DLD1 (cell line): ENCODE measurements around the gene SMC3.
"Not testable (repeated sequence)": the region's sequence is repeated elsewhere in the genome, so short reads cannot be mapped to it uniquely, and the experiment has no call there.

ENCODE experiments used
- in situ Hi-C: cut with HindIII; loops from 2 replicates; pipeline ENCODE4 v1.10.0; 2017; ENCODE audit warnings: low sequenced_read_pairs

Gene SMC3

GRCh38 chr10:110572862-110573261 is 5.4 kb downstream of the SMC3 start:
- in situ Hi-C loops = no loop called here

GRCh38 chr10:110574420-110574819 is 6.9 kb downstream of the SMC3 start:
- in situ Hi-C loops = no loop called here

DNA sequence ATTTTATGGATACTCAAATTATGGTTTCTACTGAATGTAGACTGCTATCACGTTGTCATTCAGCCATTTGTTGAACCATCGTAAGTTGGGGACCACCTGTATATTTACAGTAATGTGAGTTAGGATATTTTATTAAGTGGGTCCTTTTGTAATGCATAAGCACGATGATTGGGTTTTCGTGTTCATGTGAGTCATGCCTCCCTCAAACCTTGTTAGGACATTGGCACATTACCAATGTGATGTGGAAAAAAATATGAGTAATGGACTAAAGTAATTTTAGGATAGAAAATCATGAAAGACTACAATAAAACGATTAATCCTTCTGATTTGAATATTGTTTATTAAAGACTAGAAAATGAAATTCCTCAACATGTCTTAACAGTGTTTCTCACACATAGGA is 8.7 kb downstream of the SMC3 start:
- in situ Hi-C loops = no loop called here

GRCh38 chr10:110577056-110577455 is 9.6 kb downstream of the SMC3 start:
- in situ Hi-C loops = no loop called here

GRCh38 chr10:110584006-110584405 is 16.5 kb downstream of the SMC3 start:
- in situ Hi-C loops = no loop called here

DNA sequence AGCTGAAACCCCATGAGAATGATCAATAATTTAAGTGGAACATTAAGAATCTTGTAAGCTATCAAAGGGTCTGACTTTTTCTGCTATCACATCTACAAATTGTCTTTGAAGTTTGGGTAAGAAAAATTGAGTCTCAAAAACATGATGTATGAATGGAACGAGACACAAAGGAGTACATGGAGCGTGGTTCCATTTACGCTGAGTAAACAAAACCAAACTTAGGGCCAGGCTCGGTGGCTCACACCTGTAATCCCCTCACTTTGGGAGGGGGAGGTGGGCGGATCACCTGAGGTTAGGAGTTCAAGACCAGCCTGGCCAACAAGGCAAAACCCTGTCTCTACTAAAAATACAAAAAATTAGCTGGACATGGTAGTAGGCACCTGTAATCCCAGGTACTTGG is 24.3 kb downstream of the SMC3 start:
- in situ Hi-C loops = no loop called here

DNA sequence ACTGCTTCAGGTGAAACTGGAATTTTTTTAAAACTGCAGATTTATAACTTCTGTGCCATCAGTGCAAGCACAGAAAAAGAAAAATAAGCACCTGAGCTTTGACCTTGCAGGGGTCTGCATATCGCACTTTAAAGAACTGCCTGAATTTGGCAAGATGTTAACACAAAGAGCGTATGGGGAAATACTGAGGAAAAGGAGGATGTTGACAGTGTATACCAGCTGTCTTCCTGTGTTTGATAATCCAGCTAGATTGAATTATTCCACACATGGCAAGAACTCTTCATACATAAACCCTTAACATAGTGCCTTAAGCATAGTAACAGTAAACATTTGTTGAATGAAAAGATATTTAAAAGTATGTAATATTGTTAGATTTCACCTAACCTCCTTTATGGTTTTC is 30.0 kb downstream of the SMC3 start:
- in situ Hi-C loops = no loop called here

- in situ Hi-C loops = no loop called here
Measured at GRCh38 chr10:110600487-110601101, 33.1 kb downstream of the SMC3 start.

GRCh38 chr10:110601581-110601980 is 34.1 kb downstream of the SMC3 start:
- in situ Hi-C loops = no loop called here

DNA sequence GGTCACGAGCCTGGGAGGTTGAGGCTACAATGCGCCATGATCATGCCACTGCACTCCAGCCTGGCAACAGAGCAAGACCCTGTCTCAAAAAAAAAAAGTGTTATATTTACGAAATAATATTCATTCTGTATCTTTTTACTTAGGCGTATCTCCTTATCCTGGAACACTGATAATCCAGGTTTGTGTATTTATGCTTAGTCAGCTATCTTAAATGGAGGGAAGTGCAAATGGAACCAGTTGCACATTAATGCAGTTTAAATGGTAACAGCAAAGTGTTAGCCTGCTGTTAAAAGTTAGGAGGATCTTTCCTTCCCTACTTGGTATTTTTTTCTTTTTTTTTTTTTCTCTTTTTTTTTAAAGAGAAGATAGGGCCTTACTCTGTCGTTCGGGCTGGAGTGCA is 40.6 kb downstream of the SMC3 start:
- in situ Hi-C loops = no loop called here

- in situ Hi-C loops = no loop called here
Measured at GRCh38 chr10:110609605-110610004, 42.1 kb downstream of the SMC3 start.

DNA sequence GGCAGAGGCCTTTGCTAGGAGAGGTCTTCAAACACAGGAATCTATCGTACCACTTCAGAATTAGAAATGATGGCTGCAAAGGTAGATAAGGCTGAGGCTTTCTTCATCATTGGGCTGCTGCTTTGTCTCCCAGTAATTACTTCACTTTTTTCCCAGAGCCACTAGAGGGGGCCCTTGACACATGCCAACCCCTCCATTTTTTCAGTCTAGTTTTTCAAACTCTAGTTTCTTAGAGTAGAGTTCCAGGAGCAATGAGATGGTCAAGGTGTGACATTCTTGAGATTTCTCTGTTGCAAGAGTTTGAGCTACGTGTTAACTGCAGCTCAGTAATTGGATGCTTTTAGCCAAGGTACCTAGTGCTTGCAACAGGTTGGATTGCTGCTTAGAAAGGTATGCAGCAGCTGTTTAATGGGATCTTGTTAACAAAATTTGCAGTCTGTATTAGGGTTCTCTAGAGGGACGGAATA is 42.8 kb downstream of the SMC3 start:
- in situ Hi-C loops = no loop called here

DNA sequence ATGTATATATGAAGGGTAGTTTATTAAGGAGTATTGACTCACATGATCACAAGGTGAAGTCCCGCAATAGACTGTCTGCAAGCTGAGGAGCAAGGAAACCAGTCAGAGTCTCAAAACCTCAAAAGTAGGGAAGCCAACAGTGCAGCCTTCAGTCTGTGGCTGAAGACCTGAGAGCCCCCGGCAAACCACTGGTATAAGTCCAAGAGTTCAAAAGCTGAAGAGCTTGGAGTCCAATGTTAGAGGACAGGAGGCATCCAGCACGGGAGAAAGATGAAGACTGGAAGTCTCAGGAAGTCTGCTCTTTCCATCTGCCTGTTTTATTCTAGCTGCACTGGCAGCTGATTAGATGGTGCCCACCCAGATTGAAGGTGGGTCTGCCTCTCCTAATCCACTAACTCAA is 43.3 kb downstream of the SMC3 start:
- in situ Hi-C loops = not testable (repeated sequence)

- in situ Hi-C loops = no loop called here
Measured at GRCh38 chr10:110612087-110612486, 44.6 kb downstream of the SMC3 start.

DNA sequence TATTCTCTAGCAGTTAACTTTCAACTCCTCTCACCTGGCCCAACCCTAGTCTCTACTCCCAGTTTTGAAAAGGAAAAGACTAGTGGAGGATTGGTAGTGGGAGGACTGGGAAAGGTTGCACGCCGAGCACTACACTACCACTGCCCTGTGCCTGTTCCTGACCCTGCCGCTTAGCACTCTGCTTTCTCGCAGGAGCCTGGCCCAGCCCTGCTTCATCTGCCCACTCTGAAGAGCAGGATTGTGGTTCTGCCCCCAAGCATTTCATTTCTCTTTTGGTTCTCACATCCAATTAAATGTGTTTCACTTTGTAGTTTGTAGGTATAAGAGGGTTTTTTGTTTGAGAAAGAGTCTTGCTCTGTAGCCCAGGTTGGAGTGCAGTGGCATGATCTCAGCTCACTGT is 45.1 kb downstream of the SMC3 start:
- in situ Hi-C loops = no loop called here

GRCh38 chr10:110613341-110613995 is 46.0 kb downstream of the SMC3 start:
- in situ Hi-C loops = no loop called here

DNA sequence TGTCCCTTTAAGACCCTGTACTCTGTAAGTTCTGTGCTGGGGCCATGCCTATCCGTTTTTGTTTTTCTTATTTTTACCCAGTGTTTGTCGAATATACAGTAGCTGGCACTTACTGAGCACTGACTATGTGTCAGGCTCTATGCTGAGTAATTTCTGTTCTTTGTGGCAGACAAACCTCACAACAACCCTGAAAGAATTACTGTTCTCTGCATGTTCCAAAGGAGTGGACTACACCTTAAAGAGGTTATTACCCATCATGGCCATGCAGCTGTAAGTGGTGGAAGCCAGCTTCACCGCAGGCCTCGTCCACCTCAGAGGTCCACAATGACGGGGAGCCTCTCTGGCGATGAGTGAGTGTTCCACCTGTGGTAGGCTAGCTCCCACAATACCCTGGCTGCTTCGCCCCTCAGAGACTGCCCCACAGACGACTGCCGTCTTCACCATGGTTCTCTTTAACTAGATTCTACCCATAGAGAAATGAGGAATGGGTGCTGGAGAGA is 46.6 kb downstream of the SMC3 start:
- in situ Hi-C loops = no loop called here

GRCh38 chr10:110615057-110615747 is 47.7 kb downstream of the SMC3 start:
- in situ Hi-C loops = no loop called here

GRCh38 chr10:110616493-110617033 is 49.1 kb downstream of the SMC3 start:
- in situ Hi-C loops = no loop called here

- in situ Hi-C loops = no loop called here
Measured at GRCh38 chr10:110617425-110618229, 50.1 kb downstream of the SMC3 start.

DNA sequence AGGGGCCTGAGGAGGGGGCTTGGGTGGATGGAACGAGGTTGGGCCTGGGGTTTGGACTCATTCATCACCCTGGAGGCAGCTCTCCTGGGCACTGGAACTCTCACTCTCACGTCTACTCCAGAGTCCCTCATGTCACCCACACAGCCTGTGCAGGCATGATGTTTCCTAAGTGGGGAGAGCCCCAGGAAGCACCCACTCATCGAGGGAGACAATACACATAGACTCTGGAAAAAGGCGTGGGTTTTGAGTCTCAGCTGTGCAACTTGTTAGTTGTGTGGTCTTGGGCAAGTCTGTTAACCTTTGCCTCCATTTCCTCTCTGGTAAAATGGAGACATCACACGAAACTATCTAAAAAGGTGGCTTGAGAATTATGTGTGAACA is 50.7 kb downstream of the SMC3 start:
- in situ Hi-C loops = no loop called here
